Measurements from ENCODE around the gene RBM4. TPM values are rescaled to one million over a fixed set of nuclear protein-coding genes. Genes with fewer than 3 reads are reported as not detected.
A peak's percentile ranks its signal among the peaks of the same experiment; 100 is the strongest.

RBM4 gene
- total RNA-seq, 3 donors from 2014 or later (not counting 1 experiment from before 2014, with no cell fraction given), result 219 to 241 (median 224) TPM

GRCh38 chr11:66652651-66653050, 14.1 kb downstream of the RBM4 start:
- Histone ChIP-seq H3K27me3 (ENCODE audit: control insufficient read depth, insufficient read depth, low read length) (no peaks in the 10 kb centered on the region), H3K36me3 (ENCODE audit: control insufficient read depth, insufficient read depth, low read length) (peaks cover 20% of the 10 kb centered on the region), H3K27ac (ENCODE audit: low read length) (no peak overlapping the region), H3K4me3 (ENCODE audit: low read length) (no peak overlapping the region), H3K4me1 (ENCODE audit: control insufficient read depth, insufficient read depth, low read length) (no peaks in the 10 kb centered on the region), H3K9me3 (ENCODE audit: control insufficient read depth, insufficient read depth, low read length) (no peaks in the 10 kb centered on the region)
- 89% methylated on average over 6 of the region's 7 CpGs for WGBS (ENCODE audit: insufficient coverage)
- Mint-ChIP-seq H3K4me1 (peaks cover 2 to 24% of the 10 kb centered on the region in 2 donors), H3K27me3 (ENCODE audit: low read depth in 2 of 2) (no peaks in the 10 kb centered on the region), H3K9me3 (no peaks in the 10 kb centered on the region), H3K36me3 (peaks cover 2% of the 10 kb centered on the region), H3K27ac (peak overlapping the region; percentile 61 to 63), H3K4me3 (no peak overlapping the region)
- TF ChIP-seq CTCF (IDR thresholded peaks at IDR 0.05), result no peak
- ATAC-seq, result peak in 2 of 3 donors; percentile 4 to 9
- intact Hi-C loops (cut with micrococcal nuclease), result no loop called here
- no peak for DNase-seq

- H3K9me3 ChIP-seq (ENCODE audit: control insufficient read depth, insufficient read depth, low read length), result no peaks in the 10 kb centered on the region
- 91% methylated on average over 6 of the region's 6 CpGs for WGBS (ENCODE audit: insufficient coverage)
- no peaks in the 10 kb centered on the region for H3K27me3 ChIP-seq (ENCODE audit: control insufficient read depth, insufficient read depth, low read length)
- H3K27me3 Mint-ChIP-seq (ENCODE audit: low read depth in 2 of 2), result no peaks in the 10 kb centered on the region
- peaks cover 0 to 22% of the 10 kb centered on the region in 2 donors for H3K4me1 Mint-ChIP-seq
- no peak for TF ChIP-seq CTCF (IDR thresholded peaks at IDR 0.05)
- H3K4me3 Mint-ChIP-seq, result no peak overlapping the region
- H3K9me3 Mint-ChIP-seq, result no peaks in the 10 kb centered on the region
- ATAC-seq (no peak), DNase-seq (no peak)
- peaks cover 15% of the 10 kb centered on the region for H3K36me3 ChIP-seq (ENCODE audit: control insufficient read depth, insufficient read depth, low read length)
- H3K27ac Mint-ChIP-seq, result peak overlapping the region; percentile 61 to 63
- no peaks in the 10 kb centered on the region for H3K4me1 ChIP-seq (ENCODE audit: control insufficient read depth, insufficient read depth, low read length)
- no peaks in the 10 kb centered on the region for H3K36me3 Mint-ChIP-seq
- H3K27ac ChIP-seq (ENCODE audit: low read length), result no peak overlapping the region
- intact Hi-C loops (cut with micrococcal nuclease), result no loop called here
- no peak overlapping the region for H3K4me3 ChIP-seq (ENCODE audit: low read length)
These were observed 14.6 kb downstream of the RBM4 start for GRCh38 chr11:66653123-66653522.

- Histone ChIP-seq H3K4me3 (ENCODE audit: low read length) (no peak overlapping the region), H3K4me1 (ENCODE audit: control insufficient read depth, insufficient read depth, low read length) (peaks cover 2% of the 10 kb centered on the region), H3K36me3 (ENCODE audit: control insufficient read depth, insufficient read depth, low read length) (peaks cover 32% of the 10 kb centered on the region), H3K9me3 (ENCODE audit: control insufficient read depth, insufficient read depth, low read length) (no peaks in the 10 kb centered on the region), H3K27ac (ENCODE audit: low read length) (no peak overlapping the region), H3K27me3 (ENCODE audit: control insufficient read depth, insufficient read depth, low read length) (no peaks in the 10 kb centered on the region)
- peak overlapping the region; percentile 10 to 44 for H3K27ac Mint-ChIP-seq
- H3K9me3 Mint-ChIP-seq, result no peaks in the 10 kb centered on the region
- H3K4me3 Mint-ChIP-seq, result no peak overlapping the region
- no peak for ATAC-seq
- whole genome bisulfite sequencing (ENCODE audit: insufficient coverage), result 57% methylated on average over 2 of the region's 2 CpGs
- H3K36me3 Mint-ChIP-seq, result peaks cover 7% of the 10 kb centered on the region
- TF ChIP-seq CTCF (IDR thresholded peaks at IDR 0.05), result no peak
- DNase-seq, result no peak
- H3K27me3 Mint-ChIP-seq (ENCODE audit: low read depth in 2 of 2), result no peaks in the 10 kb centered on the region
- intact Hi-C loops (cut with micrococcal nuclease), result no loop called here
- peaks cover 0 to 16% of the 10 kb centered on the region in 2 donors for H3K4me1 Mint-ChIP-seq
These were observed 21.3 kb downstream of the RBM4 start for GRCh38 chr11:66659763-66660162.

- peaks cover 8 to 20% of the 10 kb centered on the region in 2 donors for H3K4me1 Mint-ChIP-seq
- H3K27ac Mint-ChIP-seq, result no peak overlapping the region
- DNase-seq (no peak), ATAC-seq (no peak)
- no peak for TF ChIP-seq CTCF (IDR thresholded peaks at IDR 0.05)
- intact Hi-C loops (cut with micrococcal nuclease), result no loop called here
- H3K4me3 ChIP-seq (ENCODE audit: low read length), result no peak overlapping the region
- peaks cover 2% of the 10 kb centered on the region for H3K4me1 ChIP-seq (ENCODE audit: control insufficient read depth, insufficient read depth, low read length)
- H3K36me3 Mint-ChIP-seq, result peaks cover 7% of the 10 kb centered on the region
- H3K27me3 Mint-ChIP-seq (ENCODE audit: low read depth in 2 of 2), result no peaks in the 10 kb centered on the region
- no peaks in the 10 kb centered on the region for H3K9me3 Mint-ChIP-seq
- peaks cover 64% of the 10 kb centered on the region for H3K36me3 ChIP-seq (ENCODE audit: control insufficient read depth, insufficient read depth, low read length)
- H3K27me3 ChIP-seq (ENCODE audit: control insufficient read depth, insufficient read depth, low read length), result no peaks in the 10 kb centered on the region
- H3K4me3 Mint-ChIP-seq, result no peak overlapping the region
- H3K27ac ChIP-seq (ENCODE audit: low read length), result no peak overlapping the region
- 100% methylated on average over 1 of the region's 1 CpG for WGBS (ENCODE audit: insufficient coverage)
- no peaks in the 10 kb centered on the region for H3K9me3 ChIP-seq (ENCODE audit: control insufficient read depth, insufficient read depth, low read length)
These were observed 25.3 kb downstream of the RBM4 start for GRCh38 chr11:66663741-66664296.
